Thyroid gland (tissue), 4 donors: Measurements from ENCODE around the gene PCDHA1.

Experiments
- POLR2A ChIP-seq, 2 donors: fragments of 450-650 bp; IDR thresholded peaks; one replicate each; pipeline ENCODE4 v1.6.1; 2017; ENCODE audit warnings: antibody characterized with exemption in 2 of 2, mild to moderate bottlenecking in 2 of 2, moderate library complexity in 1 of 2
- TF ChIP-seq, protein P1 (sequence below), 6 experiments: fragments of 200-600 bp in 3 of 6; fragments of 450-650 bp in 3 of 6; sonication (generic) in 3 of 6; IDR thresholded peaks; one replicate each; pipeline ENCODE4 v1.5.1; 2016 to 2019; ENCODE audit warnings: antibody characterized with exemption in 6 of 6, mild to moderate bottlenecking in 2 of 6, inconsistent platforms in 1 of 6, moderate library complexity in 1 of 6

DNA sequence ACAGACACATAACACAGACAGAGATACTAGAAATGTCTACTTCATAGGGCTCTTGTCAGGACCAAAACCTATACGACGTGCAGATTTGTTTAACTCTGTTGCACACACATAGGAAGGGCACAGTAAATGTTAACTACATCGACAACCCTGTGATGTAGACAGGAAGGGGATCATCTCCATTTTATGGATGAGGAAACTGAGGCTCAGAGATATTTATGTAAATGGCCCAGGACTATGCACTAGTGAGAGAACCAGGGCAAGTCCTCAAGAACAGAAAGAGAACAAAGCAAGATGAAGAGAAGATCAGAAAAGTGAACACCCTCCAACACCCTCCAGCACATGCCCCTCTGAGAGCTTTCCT is 216.6 kb downstream of the PCDHA1 start:
- TF ChIP-seq, protein P1, sequence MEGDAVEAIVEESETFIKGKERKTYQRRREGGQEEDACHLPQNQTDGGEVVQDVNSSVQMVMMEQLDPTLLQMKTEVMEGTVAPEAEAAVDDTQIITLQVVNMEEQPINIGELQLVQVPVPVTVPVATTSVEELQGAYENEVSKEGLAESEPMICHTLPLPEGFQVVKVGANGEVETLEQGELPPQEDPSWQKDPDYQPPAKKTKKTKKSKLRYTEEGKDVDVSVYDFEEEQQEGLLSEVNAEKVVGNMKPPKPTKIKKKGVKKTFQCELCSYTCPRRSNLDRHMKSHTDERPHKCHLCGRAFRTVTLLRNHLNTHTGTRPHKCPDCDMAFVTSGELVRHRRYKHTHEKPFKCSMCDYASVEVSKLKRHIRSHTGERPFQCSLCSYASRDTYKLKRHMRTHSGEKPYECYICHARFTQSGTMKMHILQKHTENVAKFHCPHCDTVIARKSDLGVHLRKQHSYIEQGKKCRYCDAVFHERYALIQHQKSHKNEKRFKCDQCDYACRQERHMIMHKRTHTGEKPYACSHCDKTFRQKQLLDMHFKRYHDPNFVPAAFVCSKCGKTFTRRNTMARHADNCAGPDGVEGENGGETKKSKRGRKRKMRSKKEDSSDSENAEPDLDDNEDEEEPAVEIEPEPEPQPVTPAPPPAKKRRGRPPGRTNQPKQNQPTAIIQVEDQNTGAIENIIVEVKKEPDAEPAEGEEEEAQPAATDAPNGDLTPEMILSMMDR (IDR thresholded peaks at IDR 0.05), result no peak
- no peak for TF ChIP-seq POLR2A (IDR thresholded peaks at IDR 0.05)
